Panc1 (cell line): ENCODE data around the gene CACNA1I. TPM values are rescaled to one million over a fixed set of nuclear protein-coding genes. Genes with fewer than 3 reads are reported as not detected.

Experiments used
- ATAC-seq: fragments of 200-7000 bp; cut with Tn5 transposase; 2 replicates; pipeline ENCODE4 v1.9.1; 2020; ENCODE audit warnings: mild to moderate bottlenecking, moderate library complexity
- BruUV-seq: library from RNA; stranded (reverse); fragments of 400-500 nt; replicated peaks from 2 replicates; lab custom pipeline; 2021; lab: Mats Ljungman, UMichigan
- CTCF ChIA-PET: fragments of 300-600 bp; sonication (Branson Sonifier 250); formaldehyde crosslinking; loops from one replicate; lab custom pipeline; 2022; ENCODE audit warnings: antibody characterized with exemption; lab: Charles Lee
- POLR2A ChIA-PET: fragments of 300-600 bp; sonication (Branson Sonifier 250); formaldehyde crosslinking; loops from one replicate; lab custom pipeline; 2022; ENCODE audit warnings: antibody characterized with exemption; lab: Charles Lee
- DNase-seq: peaks from one replicate; pipeline ENCODE4 v3.0.0-alpha.2; 2010; ENCODE audit warnings: low read depth, low spot score
- H3K27ac ChIP-seq: 2 replicates; pipeline ENCODE4 v1.5.1; 2011; ENCODE audit warnings: mild to moderate bottlenecking, low read length, inconsistent platforms
- H3K27me3 ChIP-seq: fragments of 200-500 bp; sonication (Bioruptor generic); 2 replicates; pipeline ENCODE4 v1.6.0; 2014; ENCODE audit warnings: low read length, inconsistent platforms; ENCODE audit not compliant: control insufficient read depth, insufficient read depth
- H3K36me3 ChIP-seq: fragments of 200-500 bp; sonication (Bioruptor generic); 2 replicates; pipeline ENCODE4 v1.5.1; 2014; ENCODE audit warnings: inconsistent platforms, mild to moderate bottlenecking, low read length, moderate library complexity; ENCODE audit not compliant: control insufficient read depth, insufficient read depth
- H3K4me1 ChIP-seq: 2 replicates; pipeline ENCODE4 v1.5.1; 2011; ENCODE audit warnings: inconsistent platforms, mild to moderate bottlenecking, low read length, moderate library complexity; ENCODE audit not compliant: control insufficient read depth, insufficient read depth
- H3K4me3 ChIP-seq, 2 experiments: 2 replicates each; pipeline ENCODE4 v1.5.1; 2011 to 2012; ENCODE audit warnings: low read depth in 2 of 2, low read length in 2 of 2, mild to moderate bottlenecking in 2 of 2, inconsistent platforms in 1 of 2, moderate library complexity in 1 of 2
- H3K9me3 ChIP-seq: fragments of 200-500 bp; sonication (Bioruptor generic); 2 replicates; pipeline ENCODE4 v1.5.1; 2014; ENCODE audit warnings: low read depth, mild to moderate bottlenecking, inconsistent platforms, low read length, moderate library complexity; ENCODE audit not compliant: control insufficient read depth, insufficient read depth
- POLR2AphosphoS5 ChIP-seq: IDR thresholded peaks from 2 replicates; pipeline ENCODE4 v1.6.1; 2012; ENCODE audit warnings: mild to moderate bottlenecking, low read depth, low read length, moderate library complexity
- SIN3A ChIP-seq: IDR thresholded peaks from 2 replicates; pipeline ENCODE4 v1.6.1; 2012; ENCODE audit warnings: low read depth, mild to moderate bottlenecking, low read length, moderate library complexity, borderline replicate concordance; ENCODE audit not compliant: insufficient read depth
- TCF7L2 ChIP-seq: IDR thresholded peaks from 2 replicates; pipeline ENCODE4 v1.6.1; 2011; ENCODE audit warnings: mild to moderate bottlenecking, low read depth, low read length, inconsistent platforms
- in situ Hi-C: cut with HindIII; loops from 2 replicates; pipeline ENCODE4 v1.10.0; 2016; ENCODE audit warnings: low sequenced_read_pairs, low pct_unique_long_range_greater_than_20kb
- intact Hi-C: fragments of 100-400 bp; cut with micrococcal nuclease; formaldehyde crosslinking; loops from one replicate; pipeline ENCODE4 v1.10.0; 2022; ENCODE audit not compliant: unreplicated experiment
- total RNA-seq: library from RNA; stranded (reverse); gene quantifications from one replicate; pipeline ENCODE4 v1.2.1, GENCODE V29; 2021; ENCODE audit not compliant: unreplicated experiment
- TF ChIP-seq, protein P1 (sequence below), 2 experiments: IDR thresholded peaks; 2 replicates each; pipeline ENCODE4 v1.6.1; 2011 to 2012; ENCODE audit warnings: low read depth in 2 of 2, control low read depth in 1 of 2, low read length in 1 of 2, mild to moderate bottlenecking in 1 of 2, moderate library complexity in 1 of 2; ENCODE audit not compliant: insufficient read depth in 1 of 2
- TF ChIP-seq, protein P2 (sequence below): fragments of 450-650 bp; IDR thresholded peaks from 2 replicates; pipeline ENCODE4 v1.5.1; 2017; ENCODE audit warnings: mild to moderate bottlenecking

The CACNA1I gene
- total RNA-seq, 1 experiment from 2014 or later = 0.23 TPM

DNA sequence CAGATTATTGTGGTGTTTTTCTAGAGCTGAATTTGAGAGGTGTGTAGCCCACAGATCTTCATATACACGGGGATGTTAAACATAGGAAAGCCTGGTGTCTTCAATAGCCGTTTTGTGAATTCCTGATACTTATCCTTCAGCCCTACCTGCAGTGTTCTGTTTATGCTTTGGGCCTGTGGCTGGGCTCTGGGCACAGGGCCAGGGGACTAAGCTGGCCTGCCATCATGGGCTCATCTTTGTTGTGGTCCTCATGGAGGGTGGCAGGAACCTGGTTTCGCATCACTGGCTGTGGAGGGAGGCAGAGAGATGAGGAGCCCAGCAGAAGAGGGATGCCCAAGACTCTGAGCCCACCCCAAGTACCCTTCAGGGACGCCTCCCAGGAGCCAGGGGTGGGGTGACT lies 112.4 kb downstream of the CACNA1I start:
- H3K27ac ChIP-seq = no peak overlapping the region
- H3K27me3 ChIP-seq = no peaks in the 10 kb centered on the region
- in situ Hi-C loops = no loop called here
- TF ChIP-seq TCF7L2 (no peak), SIN3A (no peak), POLR2AphosphoS5 (no peak)
- TF ChIP-seq, protein P1, sequence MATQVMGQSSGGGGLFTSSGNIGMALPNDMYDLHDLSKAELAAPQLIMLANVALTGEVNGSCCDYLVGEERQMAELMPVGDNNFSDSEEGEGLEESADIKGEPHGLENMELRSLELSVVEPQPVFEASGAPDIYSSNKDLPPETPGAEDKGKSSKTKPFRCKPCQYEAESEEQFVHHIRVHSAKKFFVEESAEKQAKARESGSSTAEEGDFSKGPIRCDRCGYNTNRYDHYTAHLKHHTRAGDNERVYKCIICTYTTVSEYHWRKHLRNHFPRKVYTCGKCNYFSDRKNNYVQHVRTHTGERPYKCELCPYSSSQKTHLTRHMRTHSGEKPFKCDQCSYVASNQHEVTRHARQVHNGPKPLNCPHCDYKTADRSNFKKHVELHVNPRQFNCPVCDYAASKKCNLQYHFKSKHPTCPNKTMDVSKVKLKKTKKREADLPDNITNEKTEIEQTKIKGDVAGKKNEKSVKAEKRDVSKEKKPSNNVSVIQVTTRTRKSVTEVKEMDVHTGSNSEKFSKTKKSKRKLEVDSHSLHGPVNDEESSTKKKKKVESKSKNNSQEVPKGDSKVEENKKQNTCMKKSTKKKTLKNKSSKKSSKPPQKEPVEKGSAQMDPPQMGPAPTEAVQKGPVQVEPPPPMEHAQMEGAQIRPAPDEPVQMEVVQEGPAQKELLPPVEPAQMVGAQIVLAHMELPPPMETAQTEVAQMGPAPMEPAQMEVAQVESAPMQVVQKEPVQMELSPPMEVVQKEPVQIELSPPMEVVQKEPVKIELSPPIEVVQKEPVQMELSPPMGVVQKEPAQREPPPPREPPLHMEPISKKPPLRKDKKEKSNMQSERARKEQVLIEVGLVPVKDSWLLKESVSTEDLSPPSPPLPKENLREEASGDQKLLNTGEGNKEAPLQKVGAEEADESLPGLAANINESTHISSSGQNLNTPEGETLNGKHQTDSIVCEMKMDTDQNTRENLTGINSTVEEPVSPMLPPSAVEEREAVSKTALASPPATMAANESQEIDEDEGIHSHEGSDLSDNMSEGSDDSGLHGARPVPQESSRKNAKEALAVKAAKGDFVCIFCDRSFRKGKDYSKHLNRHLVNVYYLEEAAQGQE (IDR thresholded peaks at IDR 0.05; ENCODE audit: insufficient read depth in 1 of 2, low read depth in 2 of 2, low read length in 1 of 2) = no peak
- TF ChIP-seq, protein P2, sequence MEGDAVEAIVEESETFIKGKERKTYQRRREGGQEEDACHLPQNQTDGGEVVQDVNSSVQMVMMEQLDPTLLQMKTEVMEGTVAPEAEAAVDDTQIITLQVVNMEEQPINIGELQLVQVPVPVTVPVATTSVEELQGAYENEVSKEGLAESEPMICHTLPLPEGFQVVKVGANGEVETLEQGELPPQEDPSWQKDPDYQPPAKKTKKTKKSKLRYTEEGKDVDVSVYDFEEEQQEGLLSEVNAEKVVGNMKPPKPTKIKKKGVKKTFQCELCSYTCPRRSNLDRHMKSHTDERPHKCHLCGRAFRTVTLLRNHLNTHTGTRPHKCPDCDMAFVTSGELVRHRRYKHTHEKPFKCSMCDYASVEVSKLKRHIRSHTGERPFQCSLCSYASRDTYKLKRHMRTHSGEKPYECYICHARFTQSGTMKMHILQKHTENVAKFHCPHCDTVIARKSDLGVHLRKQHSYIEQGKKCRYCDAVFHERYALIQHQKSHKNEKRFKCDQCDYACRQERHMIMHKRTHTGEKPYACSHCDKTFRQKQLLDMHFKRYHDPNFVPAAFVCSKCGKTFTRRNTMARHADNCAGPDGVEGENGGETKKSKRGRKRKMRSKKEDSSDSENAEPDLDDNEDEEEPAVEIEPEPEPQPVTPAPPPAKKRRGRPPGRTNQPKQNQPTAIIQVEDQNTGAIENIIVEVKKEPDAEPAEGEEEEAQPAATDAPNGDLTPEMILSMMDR = no peak
- no peaks in the 10 kb centered on the region for H3K4me1 ChIP-seq
- H3K9me3 ChIP-seq = no peaks in the 10 kb centered on the region
- no peak for DNase-seq
- CTCF ChIA-PET = no interaction called here
- BruUV-seq = no TSS peak
- no peak overlapping the region for H3K4me3 ChIP-seq
- POLR2A ChIA-PET = no interaction called here
- no peaks in the 10 kb centered on the region for H3K36me3 ChIP-seq
- intact Hi-C loops = no loop called here
- no peak for ATAC-seq

DNA sequence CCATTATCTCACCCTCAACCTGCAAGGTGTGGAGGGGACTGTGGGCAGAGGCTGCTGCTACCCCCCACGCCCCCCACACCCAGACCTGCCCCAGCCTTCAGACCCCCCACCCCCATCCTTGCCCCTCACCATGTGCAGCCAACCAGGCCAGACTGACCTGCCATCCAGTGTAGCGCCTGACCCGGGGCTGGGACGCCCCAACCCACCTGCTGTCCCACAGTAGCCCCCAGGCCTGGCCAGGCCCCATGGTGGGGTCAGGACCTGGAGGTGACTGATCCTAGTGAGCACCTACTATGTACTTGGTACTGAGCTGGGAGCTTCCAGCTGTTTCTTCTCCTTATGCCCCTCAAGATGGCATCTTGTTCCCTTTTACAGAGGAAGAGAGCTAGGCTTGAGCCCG lies 113.1 kb downstream of the CACNA1I start:
- H3K36me3 ChIP-seq = no peaks in the 10 kb centered on the region
- in situ Hi-C loops = no loop called here
- CTCF ChIA-PET = no interaction called here
- no peaks in the 10 kb centered on the region for H3K9me3 ChIP-seq
- DNase-seq (no peak), ATAC-seq (no peak)
- no peaks in the 10 kb centered on the region for H3K27me3 ChIP-seq
- no TSS peak for BruUV-seq
- TF ChIP-seq SIN3A = no peak
- TF ChIP-seq, protein P1 (IDR thresholded peaks at IDR 0.05; ENCODE audit: insufficient read depth in 1 of 2, low read depth in 2 of 2, low read length in 1 of 2) = no peak
- TF ChIP-seq POLR2AphosphoS5 = no peak
- TF ChIP-seq, protein P2 = no peak
- no peak for TF ChIP-seq TCF7L2
- no peak overlapping the region for H3K4me3 ChIP-seq
- H3K4me1 ChIP-seq = no peaks in the 10 kb centered on the region
- POLR2A ChIA-PET = no interaction called here
- intact Hi-C loops = no loop called here
- no peak overlapping the region for H3K27ac ChIP-seq
